Middle frontal gyrus (tissue), 1 donor: ENCODE results near the gene FHOD3.

Experiments
- DNase-seq: peaks from one replicate; pipeline ENCODE4 v3.0.0-alpha.2; 2015; ENCODE audit warnings: low spot score; ENCODE audit errors: extremely low spot score

FHOD3 gene

GRCh38 chr18:36652503-36652902, 355.0 kb downstream of the FHOD3 start:
- DNase-seq, result no peak

- DNase-seq, result no peak
Observed at GRCh38 chr18:36653141-36653869, 355.8 kb downstream of the FHOD3 start.

- DNase-seq, result no peak
Observed at GRCh38 chr18:36653870-36654269, 356.4 kb downstream of the FHOD3 start.

GRCh38 chr18:36655074-36655473, 357.6 kb downstream of the FHOD3 start:
- no peak for DNase-seq

- DNase-seq, result no peak
Observed at GRCh38 chr18:36655930-36656329, 358.4 kb downstream of the FHOD3 start.

- no peak for DNase-seq
Observed at GRCh38 chr18:36658611-36659010, 361.1 kb downstream of the FHOD3 start.

GRCh38 chr18:36660311-36660710, 362.8 kb downstream of the FHOD3 start:
- DNase-seq, result no peak

GRCh38 chr18:36661999-36662398, 364.5 kb downstream of the FHOD3 start:
- DNase-seq, result no peak

GRCh38 chr18:36663312-36663711, 365.8 kb downstream of the FHOD3 start:
- DNase-seq, result no peak

- no peak for DNase-seq
Observed at GRCh38 chr18:36665952-36666351, 368.4 kb downstream of the FHOD3 start.

- no peak for DNase-seq
Observed at GRCh38 chr18:36667811-36668210, 370.3 kb downstream of the FHOD3 start.

- DNase-seq, result no peak
Observed at GRCh38 chr18:36668349-36668748, 370.8 kb downstream of the FHOD3 start.

- DNase-seq, result no peak
Observed at GRCh38 chr18:36672437-36673344, 375.2 kb downstream of the FHOD3 start.

- DNase-seq, result no peak
Observed at GRCh38 chr18:36673452-36673851, 375.9 kb downstream of the FHOD3 start.

- no peak for DNase-seq
Observed at GRCh38 chr18:36675076-36675475, 377.6 kb downstream of the FHOD3 start.

GRCh38 chr18:36675542-36675941, 378.0 kb downstream of the FHOD3 start:
- DNase-seq, result no peak

GRCh38 chr18:36676629-36677028, 379.1 kb downstream of the FHOD3 start:
- DNase-seq, result no peak

- no peak for DNase-seq
Observed at GRCh38 chr18:36680042-36680441, 382.5 kb downstream of the FHOD3 start.

- no peak for DNase-seq
Observed at GRCh38 chr18:36685580-36685979, 388.1 kb downstream of the FHOD3 start.

- peak; percentile 38 for DNase-seq
Observed at GRCh38 chr18:36688020-36688965, 390.8 kb downstream of the FHOD3 start.

GRCh38 chr18:36692371-36692770, 394.9 kb downstream of the FHOD3 start:
- no peak for DNase-seq
